ENCODE data around the gene MCTP1. TPM values are rescaled to one million over a fixed set of nuclear protein-coding genes. Genes with fewer than 3 reads are reported as not detected.

MCTP1 gene
- total RNA-seq, 1 experiment from 2014 or later: 5.6 TPM

DNA sequence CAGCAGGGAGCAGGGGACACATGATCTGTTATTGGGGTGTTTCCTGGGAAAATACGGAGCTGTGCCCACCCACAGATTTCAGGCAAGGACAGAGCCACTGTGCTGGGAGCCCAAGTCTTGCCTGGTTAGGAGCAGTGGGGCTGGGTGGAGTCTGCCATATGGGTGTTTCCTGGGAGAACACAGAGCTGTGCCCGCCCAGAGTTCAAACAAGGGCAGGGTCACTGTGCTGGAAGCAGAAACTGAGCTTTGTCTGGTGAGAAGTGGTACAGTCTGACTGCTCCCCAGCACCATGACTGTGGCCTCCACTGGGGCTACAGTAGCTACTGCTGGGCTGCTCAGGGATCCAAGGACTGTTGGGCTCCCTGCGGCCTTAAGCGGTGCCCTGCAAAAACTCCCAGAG, 135.5 kb downstream of the MCTP1 start:
- ChIA-PET CTCF (no interaction called here), POLR2A (no interaction called here)
- Mint-ChIP-seq H3K9me3 (peaks cover 31% of the 10 kb centered on the region), H3K27ac (no peak overlapping the region), H3K4me3 (no peak overlapping the region), H3K4me1 (peaks cover 18% of the 10 kb centered on the region), H3K27me3 (ENCODE audit: low read depth) (no peaks in the 10 kb centered on the region), H3K36me3 (peaks cover 13% of the 10 kb centered on the region)
- TF ChIP-seq, protein P1, sequence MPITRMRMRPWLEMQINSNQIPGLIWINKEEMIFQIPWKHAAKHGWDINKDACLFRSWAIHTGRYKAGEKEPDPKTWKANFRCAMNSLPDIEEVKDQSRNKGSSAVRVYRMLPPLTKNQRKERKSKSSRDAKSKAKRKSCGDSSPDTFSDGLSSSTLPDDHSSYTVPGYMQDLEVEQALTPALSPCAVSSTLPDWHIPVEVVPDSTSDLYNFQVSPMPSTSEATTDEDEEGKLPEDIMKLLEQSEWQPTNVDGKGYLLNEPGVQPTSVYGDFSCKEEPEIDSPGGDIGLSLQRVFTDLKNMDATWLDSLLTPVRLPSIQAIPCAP (CRISPR knock-in tag; IDR thresholded peaks at IDR 0.05): no peak
- TF ChIP-seq CBFB (CRISPR knock-in tag; IDR thresholded peaks at IDR 0.05; ENCODE audit: low read depth): no peak
- TF ChIP-seq, protein P2, sequence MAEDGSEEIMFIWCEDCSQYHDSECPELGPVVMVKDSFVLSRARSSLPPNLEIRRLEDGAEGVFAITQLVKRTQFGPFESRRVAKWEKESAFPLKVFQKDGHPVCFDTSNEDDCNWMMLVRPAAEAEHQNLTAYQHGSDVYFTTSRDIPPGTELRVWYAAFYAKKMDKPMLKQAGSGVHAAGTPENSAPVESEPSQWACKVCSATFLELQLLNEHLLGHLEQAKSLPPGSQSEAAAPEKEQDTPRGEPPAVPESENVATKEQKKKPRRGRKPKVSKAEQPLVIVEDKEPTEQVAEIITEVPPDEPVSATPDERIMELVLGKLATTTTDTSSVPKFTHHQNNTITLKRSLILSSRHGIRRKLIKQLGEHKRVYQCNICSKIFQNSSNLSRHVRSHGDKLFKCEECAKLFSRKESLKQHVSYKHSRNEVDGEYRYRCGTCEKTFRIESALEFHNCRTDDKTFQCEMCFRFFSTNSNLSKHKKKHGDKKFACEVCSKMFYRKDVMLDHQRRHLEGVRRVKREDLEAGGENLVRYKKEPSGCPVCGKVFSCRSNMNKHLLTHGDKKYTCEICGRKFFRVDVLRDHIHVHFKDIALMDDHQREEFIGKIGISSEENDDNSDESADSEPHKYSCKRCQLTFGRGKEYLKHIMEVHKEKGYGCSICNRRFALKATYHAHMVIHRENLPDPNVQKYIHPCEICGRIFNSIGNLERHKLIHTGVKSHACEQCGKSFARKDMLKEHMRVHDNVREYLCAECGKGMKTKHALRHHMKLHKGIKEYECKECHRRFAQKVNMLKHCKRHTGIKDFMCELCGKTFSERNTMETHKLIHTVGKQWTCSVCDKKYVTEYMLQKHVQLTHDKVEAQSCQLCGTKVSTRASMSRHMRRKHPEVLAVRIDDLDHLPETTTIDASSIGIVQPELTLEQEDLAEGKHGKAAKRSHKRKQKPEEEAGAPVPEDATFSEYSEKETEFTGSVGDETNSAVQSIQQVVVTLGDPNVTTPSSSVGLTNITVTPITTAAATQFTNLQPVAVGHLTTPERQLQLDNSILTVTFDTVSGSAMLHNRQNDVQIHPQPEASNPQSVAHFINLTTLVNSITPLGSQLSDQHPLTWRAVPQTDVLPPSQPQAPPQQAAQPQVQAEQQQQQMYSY (CRISPR knock-in tag; IDR thresholded peaks at IDR 0.05): no peak
- TF ChIP-seq ZNF263 (CRISPR knock-in tag; IDR thresholded peaks at IDR 0.05; ENCODE audit: low read depth): no peak
- TF ChIP-seq, protein P3, sequence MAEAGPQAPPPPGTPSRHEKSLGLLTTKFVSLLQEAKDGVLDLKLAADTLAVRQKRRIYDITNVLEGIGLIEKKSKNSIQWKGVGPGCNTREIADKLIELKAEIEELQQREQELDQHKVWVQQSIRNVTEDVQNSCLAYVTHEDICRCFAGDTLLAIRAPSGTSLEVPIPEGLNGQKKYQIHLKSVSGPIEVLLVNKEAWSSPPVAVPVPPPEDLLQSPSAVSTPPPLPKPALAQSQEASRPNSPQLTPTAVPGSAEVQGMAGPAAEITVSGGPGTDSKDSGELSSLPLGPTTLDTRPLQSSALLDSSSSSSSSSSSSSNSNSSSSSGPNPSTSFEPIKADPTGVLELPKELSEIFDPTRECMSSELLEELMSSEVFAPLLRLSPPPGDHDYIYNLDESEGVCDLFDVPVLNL (CRISPR knock-in tag; IDR thresholded peaks at IDR 0.05; ENCODE audit: borderline replicate concordance, low read depth): no peak
- TF ChIP-seq, protein P4, sequence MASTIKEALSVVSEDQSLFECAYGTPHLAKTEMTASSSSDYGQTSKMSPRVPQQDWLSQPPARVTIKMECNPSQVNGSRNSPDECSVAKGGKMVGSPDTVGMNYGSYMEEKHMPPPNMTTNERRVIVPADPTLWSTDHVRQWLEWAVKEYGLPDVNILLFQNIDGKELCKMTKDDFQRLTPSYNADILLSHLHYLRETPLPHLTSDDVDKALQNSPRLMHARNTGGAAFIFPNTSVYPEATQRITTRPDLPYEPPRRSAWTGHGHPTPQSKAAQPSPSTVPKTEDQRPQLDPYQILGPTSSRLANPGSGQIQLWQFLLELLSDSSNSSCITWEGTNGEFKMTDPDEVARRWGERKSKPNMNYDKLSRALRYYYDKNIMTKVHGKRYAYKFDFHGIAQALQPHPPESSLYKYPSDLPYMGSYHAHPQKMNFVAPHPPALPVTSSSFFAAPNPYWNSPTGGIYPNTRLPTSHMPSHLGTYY (CRISPR knock-in tag; IDR thresholded peaks at IDR 0.05): no peak
- TF ChIP-seq, protein P5, sequence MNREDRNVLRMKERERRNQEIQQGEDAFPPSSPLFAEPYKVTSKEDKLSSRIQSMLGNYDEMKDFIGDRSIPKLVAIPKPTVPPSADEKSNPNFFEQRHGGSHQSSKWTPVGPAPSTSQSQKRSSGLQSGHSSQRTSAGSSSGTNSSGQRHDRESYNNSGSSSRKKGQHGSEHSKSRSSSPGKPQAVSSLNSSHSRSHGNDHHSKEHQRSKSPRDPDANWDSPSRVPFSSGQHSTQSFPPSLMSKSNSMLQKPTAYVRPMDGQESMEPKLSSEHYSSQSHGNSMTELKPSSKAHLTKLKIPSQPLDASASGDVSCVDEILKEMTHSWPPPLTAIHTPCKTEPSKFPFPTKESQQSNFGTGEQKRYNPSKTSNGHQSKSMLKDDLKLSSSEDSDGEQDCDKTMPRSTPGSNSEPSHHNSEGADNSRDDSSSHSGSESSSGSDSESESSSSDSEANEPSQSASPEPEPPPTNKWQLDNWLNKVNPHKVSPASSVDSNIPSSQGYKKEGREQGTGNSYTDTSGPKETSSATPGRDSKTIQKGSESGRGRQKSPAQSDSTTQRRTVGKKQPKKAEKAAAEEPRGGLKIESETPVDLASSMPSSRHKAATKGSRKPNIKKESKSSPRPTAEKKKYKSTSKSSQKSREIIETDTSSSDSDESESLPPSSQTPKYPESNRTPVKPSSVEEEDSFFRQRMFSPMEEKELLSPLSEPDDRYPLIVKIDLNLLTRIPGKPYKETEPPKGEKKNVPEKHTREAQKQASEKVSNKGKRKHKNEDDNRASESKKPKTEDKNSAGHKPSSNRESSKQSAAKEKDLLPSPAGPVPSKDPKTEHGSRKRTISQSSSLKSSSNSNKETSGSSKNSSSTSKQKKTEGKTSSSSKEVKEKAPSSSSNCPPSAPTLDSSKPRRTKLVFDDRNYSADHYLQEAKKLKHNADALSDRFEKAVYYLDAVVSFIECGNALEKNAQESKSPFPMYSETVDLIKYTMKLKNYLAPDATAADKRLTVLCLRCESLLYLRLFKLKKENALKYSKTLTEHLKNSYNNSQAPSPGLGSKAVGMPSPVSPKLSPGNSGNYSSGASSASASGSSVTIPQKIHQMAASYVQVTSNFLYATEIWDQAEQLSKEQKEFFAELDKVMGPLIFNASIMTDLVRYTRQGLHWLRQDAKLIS (CRISPR knock-in tag; IDR thresholded peaks at IDR 0.05; ENCODE audit: borderline replicate concordance): no peak
- TF ChIP-seq NFE2L1 (CRISPR knock-in tag; IDR thresholded peaks at IDR 0.05): no peak
- no peak for TF ChIP-seq PRRX2 (CRISPR knock-in tag; IDR thresholded peaks at IDR 0.05)
- no peak for TF ChIP-seq RORB (CRISPR knock-in tag; IDR thresholded peaks at IDR 0.05)
- TF ChIP-seq RELA (CRISPR knock-in tag; IDR thresholded peaks at IDR 0.05; ENCODE audit: borderline replicate concordance): no peak
- TF ChIP-seq TEAD1 (CRISPR knock-in tag; IDR thresholded peaks at IDR 0.05): no peak
- TF ChIP-seq, protein P6, sequence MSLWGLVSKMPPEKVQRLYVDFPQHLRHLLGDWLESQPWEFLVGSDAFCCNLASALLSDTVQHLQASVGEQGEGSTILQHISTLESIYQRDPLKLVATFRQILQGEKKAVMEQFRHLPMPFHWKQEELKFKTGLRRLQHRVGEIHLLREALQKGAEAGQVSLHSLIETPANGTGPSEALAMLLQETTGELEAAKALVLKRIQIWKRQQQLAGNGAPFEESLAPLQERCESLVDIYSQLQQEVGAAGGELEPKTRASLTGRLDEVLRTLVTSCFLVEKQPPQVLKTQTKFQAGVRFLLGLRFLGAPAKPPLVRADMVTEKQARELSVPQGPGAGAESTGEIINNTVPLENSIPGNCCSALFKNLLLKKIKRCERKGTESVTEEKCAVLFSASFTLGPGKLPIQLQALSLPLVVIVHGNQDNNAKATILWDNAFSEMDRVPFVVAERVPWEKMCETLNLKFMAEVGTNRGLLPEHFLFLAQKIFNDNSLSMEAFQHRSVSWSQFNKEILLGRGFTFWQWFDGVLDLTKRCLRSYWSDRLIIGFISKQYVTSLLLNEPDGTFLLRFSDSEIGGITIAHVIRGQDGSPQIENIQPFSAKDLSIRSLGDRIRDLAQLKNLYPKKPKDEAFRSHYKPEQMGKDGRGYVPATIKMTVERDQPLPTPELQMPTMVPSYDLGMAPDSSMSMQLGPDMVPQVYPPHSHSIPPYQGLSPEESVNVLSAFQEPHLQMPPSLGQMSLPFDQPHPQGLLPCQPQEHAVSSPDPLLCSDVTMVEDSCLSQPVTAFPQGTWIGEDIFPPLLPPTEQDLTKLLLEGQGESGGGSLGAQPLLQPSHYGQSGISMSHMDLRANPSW (CRISPR knock-in tag; conservative IDR thresholded peaks at IDR 0.05; ENCODE audit: low read depth): no peak
- TF ChIP-seq FOXK1 (CRISPR knock-in tag; IDR thresholded peaks at IDR 0.05): no peak
- no peak for TF ChIP-seq TCF7 (CRISPR knock-in tag; IDR thresholded peaks at IDR 0.05; ENCODE audit: low read depth)
- TF ChIP-seq, protein P7, sequence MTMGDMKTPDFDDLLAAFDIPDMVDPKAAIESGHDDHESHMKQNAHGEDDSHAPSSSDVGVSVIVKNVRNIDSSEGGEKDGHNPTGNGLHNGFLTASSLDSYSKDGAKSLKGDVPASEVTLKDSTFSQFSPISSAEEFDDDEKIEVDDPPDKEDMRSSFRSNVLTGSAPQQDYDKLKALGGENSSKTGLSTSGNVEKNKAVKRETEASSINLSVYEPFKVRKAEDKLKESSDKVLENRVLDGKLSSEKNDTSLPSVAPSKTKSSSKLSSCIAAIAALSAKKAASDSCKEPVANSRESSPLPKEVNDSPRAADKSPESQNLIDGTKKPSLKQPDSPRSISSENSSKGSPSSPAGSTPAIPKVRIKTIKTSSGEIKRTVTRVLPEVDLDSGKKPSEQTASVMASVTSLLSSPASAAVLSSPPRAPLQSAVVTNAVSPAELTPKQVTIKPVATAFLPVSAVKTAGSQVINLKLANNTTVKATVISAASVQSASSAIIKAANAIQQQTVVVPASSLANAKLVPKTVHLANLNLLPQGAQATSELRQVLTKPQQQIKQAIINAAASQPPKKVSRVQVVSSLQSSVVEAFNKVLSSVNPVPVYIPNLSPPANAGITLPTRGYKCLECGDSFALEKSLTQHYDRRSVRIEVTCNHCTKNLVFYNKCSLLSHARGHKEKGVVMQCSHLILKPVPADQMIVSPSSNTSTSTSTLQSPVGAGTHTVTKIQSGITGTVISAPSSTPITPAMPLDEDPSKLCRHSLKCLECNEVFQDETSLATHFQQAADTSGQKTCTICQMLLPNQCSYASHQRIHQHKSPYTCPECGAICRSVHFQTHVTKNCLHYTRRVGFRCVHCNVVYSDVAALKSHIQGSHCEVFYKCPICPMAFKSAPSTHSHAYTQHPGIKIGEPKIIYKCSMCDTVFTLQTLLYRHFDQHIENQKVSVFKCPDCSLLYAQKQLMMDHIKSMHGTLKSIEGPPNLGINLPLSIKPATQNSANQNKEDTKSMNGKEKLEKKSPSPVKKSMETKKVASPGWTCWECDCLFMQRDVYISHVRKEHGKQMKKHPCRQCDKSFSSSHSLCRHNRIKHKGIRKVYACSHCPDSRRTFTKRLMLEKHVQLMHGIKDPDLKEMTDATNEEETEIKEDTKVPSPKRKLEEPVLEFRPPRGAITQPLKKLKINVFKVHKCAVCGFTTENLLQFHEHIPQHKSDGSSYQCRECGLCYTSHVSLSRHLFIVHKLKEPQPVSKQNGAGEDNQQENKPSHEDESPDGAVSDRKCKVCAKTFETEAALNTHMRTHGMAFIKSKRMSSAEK (CRISPR knock-in tag; IDR thresholded peaks at IDR 0.05; ENCODE audit: borderline replicate concordance): no peak
- TF ChIP-seq SMAD4 (CRISPR knock-in tag; IDR thresholded peaks at IDR 0.05): no peak
- TF ChIP-seq, protein P8, sequence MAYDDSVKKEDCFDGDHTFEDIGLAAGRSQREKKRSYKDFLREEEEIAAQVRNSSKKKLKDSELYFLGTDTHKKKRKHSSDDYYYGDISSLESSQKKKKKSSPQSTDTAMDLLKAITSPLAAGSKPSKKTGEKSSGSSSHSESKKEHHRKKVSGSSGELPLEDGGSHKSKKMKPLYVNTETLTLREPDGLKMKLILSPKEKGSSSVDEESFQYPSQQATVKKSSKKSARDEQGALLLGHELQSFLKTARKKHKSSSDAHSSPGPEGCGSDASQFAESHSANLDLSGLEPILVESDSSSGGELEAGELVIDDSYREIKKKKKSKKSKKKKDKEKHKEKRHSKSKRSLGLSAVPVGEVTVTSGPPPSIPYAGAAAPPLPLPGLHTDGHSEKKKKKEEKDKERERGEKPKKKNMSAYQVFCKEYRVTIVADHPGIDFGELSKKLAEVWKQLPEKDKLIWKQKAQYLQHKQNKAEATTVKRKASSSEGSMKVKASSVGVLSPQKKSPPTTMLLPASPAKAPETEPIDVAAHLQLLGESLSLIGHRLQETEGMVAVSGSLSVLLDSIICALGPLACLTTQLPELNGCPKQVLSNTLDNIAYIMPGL (CRISPR knock-in tag; IDR thresholded peaks at IDR 0.05): no peak
- DNase-seq (ENCODE audit: low spot score) (no peak), ATAC-seq (no peak)

All from WTC11 (cell line).